ENCODE measurements around the gene MICALL2.

MICALL2 gene

DNA sequence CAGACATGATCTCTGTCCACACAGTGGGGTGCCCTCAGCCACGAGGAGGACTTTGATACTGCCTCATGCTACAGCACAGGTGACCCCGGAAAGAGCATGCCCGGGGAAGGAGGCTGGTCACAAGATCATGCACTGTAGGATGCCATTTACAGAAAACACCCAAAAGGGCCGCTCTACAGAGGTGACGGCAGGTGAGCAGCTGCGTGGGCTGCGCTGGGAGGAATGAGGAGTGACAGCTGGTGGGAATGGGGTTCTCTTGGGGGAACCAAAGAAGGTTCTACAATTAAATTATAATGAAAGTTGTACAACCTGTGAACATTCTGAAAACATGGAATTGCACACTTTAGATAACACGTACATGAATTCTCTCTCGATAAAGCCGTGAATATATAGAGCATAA is 33.0 kb upstream of the MICALL2 start:
- H3K4me3 ChIP-seq (ENCODE audit: low read depth, low read length): no peak overlapping the region
- no peak for TF ChIP-seq POLR2A (IDR thresholded peaks at IDR 0.05; ENCODE audit: extremely low read depth, insufficient read length)
- TF ChIP-seq, protein P1, sequence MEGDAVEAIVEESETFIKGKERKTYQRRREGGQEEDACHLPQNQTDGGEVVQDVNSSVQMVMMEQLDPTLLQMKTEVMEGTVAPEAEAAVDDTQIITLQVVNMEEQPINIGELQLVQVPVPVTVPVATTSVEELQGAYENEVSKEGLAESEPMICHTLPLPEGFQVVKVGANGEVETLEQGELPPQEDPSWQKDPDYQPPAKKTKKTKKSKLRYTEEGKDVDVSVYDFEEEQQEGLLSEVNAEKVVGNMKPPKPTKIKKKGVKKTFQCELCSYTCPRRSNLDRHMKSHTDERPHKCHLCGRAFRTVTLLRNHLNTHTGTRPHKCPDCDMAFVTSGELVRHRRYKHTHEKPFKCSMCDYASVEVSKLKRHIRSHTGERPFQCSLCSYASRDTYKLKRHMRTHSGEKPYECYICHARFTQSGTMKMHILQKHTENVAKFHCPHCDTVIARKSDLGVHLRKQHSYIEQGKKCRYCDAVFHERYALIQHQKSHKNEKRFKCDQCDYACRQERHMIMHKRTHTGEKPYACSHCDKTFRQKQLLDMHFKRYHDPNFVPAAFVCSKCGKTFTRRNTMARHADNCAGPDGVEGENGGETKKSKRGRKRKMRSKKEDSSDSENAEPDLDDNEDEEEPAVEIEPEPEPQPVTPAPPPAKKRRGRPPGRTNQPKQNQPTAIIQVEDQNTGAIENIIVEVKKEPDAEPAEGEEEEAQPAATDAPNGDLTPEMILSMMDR (IDR thresholded peaks at IDR 0.05; ENCODE audit: low read depth, low read length): no peak
- TF ChIP-seq, protein P2, sequence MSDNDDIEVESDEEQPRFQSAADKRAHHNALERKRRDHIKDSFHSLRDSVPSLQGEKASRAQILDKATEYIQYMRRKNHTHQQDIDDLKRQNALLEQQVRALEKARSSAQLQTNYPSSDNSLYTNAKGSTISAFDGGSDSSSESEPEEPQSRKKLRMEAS (IDR thresholded peaks at IDR 0.05; ENCODE audit: low read depth, low read length): no peak
- TF ChIP-seq MYC (IDR thresholded peaks at IDR 0.05; ENCODE audit: low read depth, low read length): no peak
- DNase-seq (ENCODE audit: low read depth): no peak

DNA sequence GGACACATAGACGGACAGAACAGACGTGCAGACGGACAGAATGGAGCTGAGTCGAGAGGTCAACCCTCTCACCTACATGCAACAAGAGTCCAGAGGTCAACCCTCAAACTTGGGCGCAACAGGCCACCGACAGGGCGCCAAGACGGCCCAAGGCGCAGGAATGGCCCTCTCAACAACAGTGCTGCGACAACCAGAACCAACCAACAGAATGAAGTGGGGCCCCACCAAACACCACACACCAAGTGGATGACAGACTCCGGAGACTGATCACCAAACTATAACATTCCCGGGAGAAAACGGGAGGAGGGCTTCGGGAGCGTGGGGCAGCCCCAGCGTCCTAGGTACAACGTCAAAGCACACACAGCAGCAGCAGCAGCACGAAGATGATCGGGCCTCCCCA is 31.6 kb upstream of the MICALL2 start:
- TF ChIP-seq, protein P1 (IDR thresholded peaks at IDR 0.05; ENCODE audit: low read depth, low read length): no peak
- TF ChIP-seq POLR2A (IDR thresholded peaks at IDR 0.05; ENCODE audit: extremely low read depth, insufficient read length): no peak
- TF ChIP-seq MYC (IDR thresholded peaks at IDR 0.05; ENCODE audit: low read depth, low read length): no peak
- TF ChIP-seq, protein P2 (IDR thresholded peaks at IDR 0.05; ENCODE audit: low read depth, low read length): no peak
- DNase-seq (ENCODE audit: low read depth): no peak
- H3K4me3 ChIP-seq (ENCODE audit: low read depth, low read length): no peak overlapping the region

DNA sequence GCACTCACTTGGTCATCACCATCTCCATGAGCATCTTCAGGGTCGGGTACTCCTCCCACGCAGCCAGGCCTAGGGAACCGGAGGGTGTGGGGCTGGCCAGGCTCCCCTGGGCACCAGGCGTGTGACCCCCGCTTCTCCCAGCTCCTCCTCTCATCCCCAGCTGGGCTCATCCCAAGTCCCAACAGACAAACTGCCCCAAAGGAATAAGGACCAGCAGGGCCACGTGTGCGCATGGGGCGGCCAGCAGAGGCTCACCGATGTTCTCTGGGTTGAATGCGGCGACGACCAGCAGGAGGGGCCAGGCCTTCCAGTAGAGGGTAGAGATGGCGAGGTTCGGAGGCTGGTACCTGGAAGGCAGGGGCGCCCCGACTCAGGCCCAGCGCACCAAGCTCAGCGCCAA is 30.1 kb upstream of the MICALL2 start:
- H3K4me3 ChIP-seq (ENCODE audit: low read depth, low read length): no peak overlapping the region
- no peak for TF ChIP-seq POLR2A (IDR thresholded peaks at IDR 0.05; ENCODE audit: extremely low read depth, insufficient read length)
- no peak for TF ChIP-seq MYC (IDR thresholded peaks at IDR 0.05; ENCODE audit: low read depth, low read length)
- TF ChIP-seq, protein P1 (IDR thresholded peaks at IDR 0.05; ENCODE audit: low read depth, low read length): no peak
- TF ChIP-seq, protein P2 (IDR thresholded peaks at IDR 0.05; ENCODE audit: low read depth, low read length): no peak
- no peak for DNase-seq (ENCODE audit: low read depth)

DNA sequence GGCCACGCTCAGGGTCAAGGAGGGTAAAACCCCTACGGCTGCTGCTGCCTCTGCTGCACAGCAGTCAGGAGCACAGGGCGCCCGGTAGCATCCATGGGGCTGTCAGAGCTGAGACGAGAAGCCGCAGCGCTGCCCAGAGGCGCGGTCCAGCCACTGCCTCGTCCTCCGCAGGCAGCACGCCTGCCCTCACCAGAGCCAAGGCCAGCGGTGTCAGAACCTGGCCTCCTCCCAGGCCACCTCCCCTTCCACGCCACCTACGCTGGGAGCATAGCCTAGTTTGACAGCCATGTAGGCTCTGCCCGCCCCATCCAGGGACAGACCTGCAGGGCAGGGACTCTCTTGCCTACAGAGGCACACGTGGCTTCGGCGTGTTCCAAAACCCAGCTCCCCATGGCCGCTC is 28.7 kb upstream of the MICALL2 start:
- no peak overlapping the region for H3K4me3 ChIP-seq (ENCODE audit: low read depth, low read length)
- DNase-seq (ENCODE audit: low read depth): no peak
- TF ChIP-seq, protein P1 (IDR thresholded peaks at IDR 0.05; ENCODE audit: low read depth, low read length): no peak
- TF ChIP-seq, protein P2 (IDR thresholded peaks at IDR 0.05; ENCODE audit: low read depth, low read length): no peak
- no peak for TF ChIP-seq POLR2A (IDR thresholded peaks at IDR 0.05; ENCODE audit: extremely low read depth, insufficient read length)
- TF ChIP-seq MYC (IDR thresholded peaks at IDR 0.05; ENCODE audit: low read depth, low read length): no peak

DNA sequence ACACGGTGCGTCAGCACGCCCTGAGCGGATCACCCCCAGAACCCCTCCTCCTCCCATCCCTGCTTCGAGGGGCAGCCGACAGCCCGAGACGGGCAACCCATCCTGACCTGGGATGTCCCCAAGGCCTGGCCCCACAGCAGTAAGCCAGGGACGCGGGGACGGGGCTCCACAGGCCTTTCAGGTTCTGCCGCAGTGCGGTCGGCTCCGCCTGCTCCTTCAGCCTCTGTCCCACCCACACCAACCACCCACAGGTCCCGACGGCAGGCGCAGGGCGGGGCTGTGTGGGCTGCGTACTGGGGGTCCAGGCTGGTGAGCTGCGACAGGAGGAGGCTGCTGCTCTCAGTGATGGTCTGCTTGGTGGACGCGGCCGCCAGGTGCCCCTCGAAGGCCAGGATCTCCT is 28.2 kb upstream of the MICALL2 start:
- TF ChIP-seq, protein P2 (IDR thresholded peaks at IDR 0.05; ENCODE audit: low read depth, low read length): no peak
- TF ChIP-seq MYC (IDR thresholded peaks at IDR 0.05; ENCODE audit: low read depth, low read length): no peak
- DNase-seq (ENCODE audit: low read depth): no peak
- no peak overlapping the region for H3K4me3 ChIP-seq (ENCODE audit: low read depth, low read length)

DNA sequence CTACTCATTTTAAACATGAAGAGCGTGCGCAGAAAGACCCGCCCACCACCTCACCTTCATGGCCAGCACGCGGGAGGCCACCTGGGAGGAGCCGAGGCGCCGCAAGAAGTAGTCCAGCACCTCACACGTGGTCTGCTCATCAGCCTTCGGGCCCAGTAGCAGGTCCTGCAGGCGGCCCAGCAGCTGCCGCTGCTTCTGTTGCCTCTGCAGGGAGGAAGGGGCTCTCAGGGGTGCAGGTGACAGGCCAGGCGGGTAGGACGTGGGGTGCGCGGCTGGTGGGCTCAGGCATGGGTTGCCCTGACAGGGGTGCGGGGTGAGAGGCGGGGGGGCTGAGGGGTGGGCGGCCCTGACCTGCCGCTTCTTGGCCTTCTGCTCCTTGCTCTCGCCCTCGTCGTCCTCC is 27.3 kb upstream of the MICALL2 start:
- no peak for DNase-seq (ENCODE audit: low read depth)
- TF ChIP-seq, protein P2 (IDR thresholded peaks at IDR 0.05; ENCODE audit: low read depth, low read length): no peak
- TF ChIP-seq MYC (IDR thresholded peaks at IDR 0.05; ENCODE audit: low read depth, low read length) (no peak), POLR2A (IDR thresholded peaks at IDR 0.05; ENCODE audit: extremely low read depth, insufficient read length) (no peak)
- TF ChIP-seq, protein P1 (IDR thresholded peaks at IDR 0.05; ENCODE audit: low read depth, low read length): no peak
- no peak overlapping the region for H3K4me3 ChIP-seq (ENCODE audit: low read depth, low read length)

All from NB4 (cell line).